Motor neuron (in vitro differentiated cells): Measurements from ENCODE around the gene RPS8. TPM values are rescaled to one million over a fixed set of nuclear protein-coding genes. Genes with fewer than 3 reads are reported as not detected.

ENCODE experiments used
- ATAC-seq, 8 experiments: fragments of 200-7000 bp; cut with Tn5 transposase; replicated peaks in 6 of 8; 2 replicates each; pipeline ENCODE4 v1.8.0; 2021; ENCODE audit warnings: mild to moderate bottlenecking in 8 of 8, moderate library complexity in 8 of 8
- H3K27ac ChIP-seq, 2 donors: fragments of 250-450 bp; sonication (Bioruptor Pico); 2 replicates each; pipeline ENCODE4 v1.9.0; 2021; ENCODE audit warnings: antibody characterized with exemption in 2 of 2, mild to moderate bottlenecking in 2 of 2, moderate library complexity in 1 of 2
- H3K4me1 ChIP-seq, 2 donors: fragments of 250-450 bp; sonication (Bioruptor Pico); replicated peaks in 1 of 2; 2 replicates each; pipeline ENCODE4 v1.6.1; 2021; ENCODE audit warnings: antibody characterized with exemption in 2 of 2, mild to moderate bottlenecking in 2 of 2, moderate library complexity in 1 of 2
- H3K4me3 ChIP-seq, 5 donors: fragments of 250-450 bp; sonication (Bioruptor Pico); 2 replicates each; pipeline ENCODE4 v1.9.0; 2021; ENCODE audit warnings: antibody characterized with exemption in 5 of 5, mild to moderate bottlenecking in 5 of 5, moderate library complexity in 4 of 5
- WGBS, 10 experiments: fragments of 450-650 bp; shearing (Covaris generic); methylation state at CpG; one replicate each; pipeline ENCODE4 v1.0.0; 2022; 5-methylcytosine and 5-hydroxymethylcytosine counted together
- in situ Hi-C, 9 experiments: fragments of 400-800 bp; cut with MboI; loops; one replicate each; pipeline ENCODE4 v1.15.0; 2021; ENCODE audit warnings: low sequenced_read_pairs in 9 of 9, low pct_unique_long_range_greater_than_20kb in 2 of 9; ENCODE audit not compliant: unreplicated experiment in 9 of 9
- total RNA-seq, 8 experiments: library from RNA; unstranded; fragments of 300-600 nt; gene quantifications; 2 replicates each; pipeline versions ENCODE4 v1.2.3 to v1.2.4, GENCODE V29; 2022

The RPS8 gene
- total RNA-seq, 8 experiments from 2014 or later, result 2,114 to 6,000 (median 3,055) TPM

DNA sequence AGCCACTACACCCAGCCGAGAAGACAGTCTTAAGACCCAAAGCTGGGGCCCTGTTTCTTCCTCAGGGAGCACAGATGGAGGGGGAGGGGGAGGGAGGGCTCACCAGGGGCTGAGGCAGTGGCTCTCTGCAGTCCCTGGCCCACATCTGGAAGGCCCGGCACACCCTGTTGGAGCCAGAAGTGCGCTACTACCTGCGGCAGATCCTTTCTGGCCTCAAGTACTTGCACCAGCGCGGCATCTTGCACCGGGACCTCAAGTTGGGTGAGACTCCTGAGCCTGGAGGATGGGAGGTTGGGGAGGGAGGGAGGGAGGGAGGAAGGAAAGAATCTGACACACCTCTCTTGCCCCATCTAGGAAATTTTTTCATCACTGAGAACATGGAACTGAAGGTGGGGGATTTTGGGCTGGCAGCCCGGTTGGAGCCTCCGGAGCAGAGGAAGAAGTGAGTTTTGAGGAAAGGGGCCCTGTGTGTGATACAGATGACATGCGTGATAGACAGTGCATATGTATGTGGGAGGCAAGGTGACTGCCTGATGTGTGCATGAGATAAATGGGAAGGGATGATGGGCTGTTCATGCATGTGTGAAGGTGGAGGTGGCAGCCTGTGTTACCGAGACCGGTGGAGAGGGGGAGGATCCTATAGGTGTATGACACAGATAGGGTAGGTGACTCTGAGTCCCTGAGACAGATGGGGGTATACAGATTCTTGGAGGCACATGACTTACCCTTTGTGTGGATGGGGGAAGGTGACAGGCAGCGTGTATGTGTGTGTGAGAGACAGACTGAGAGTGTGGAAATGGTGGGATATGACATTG is 26.4 kb downstream of the RPS8 start:
- ATAC-seq, result peak in 4 of 8 experiments; percentile 0 to 2 (median 0)
- Histone ChIP-seq H3K4me3 (peak overlapping the region; percentile 53 to 77 (median 63)), H3K4me1 (peaks cover 22 to 25% of the 10 kb centered on the region in 2 donors), H3K27ac (peak overlapping the region; percentile 91 to 92)
- 15 to 70% (median 60%) methylated on average over 1 to 6 of the region's 13 CpGs; no CpG with 5 or more reads in 3 of the 10 experiments for WGBS, 10 experiments
- in situ Hi-C loops, result no loop called here

DNA sequence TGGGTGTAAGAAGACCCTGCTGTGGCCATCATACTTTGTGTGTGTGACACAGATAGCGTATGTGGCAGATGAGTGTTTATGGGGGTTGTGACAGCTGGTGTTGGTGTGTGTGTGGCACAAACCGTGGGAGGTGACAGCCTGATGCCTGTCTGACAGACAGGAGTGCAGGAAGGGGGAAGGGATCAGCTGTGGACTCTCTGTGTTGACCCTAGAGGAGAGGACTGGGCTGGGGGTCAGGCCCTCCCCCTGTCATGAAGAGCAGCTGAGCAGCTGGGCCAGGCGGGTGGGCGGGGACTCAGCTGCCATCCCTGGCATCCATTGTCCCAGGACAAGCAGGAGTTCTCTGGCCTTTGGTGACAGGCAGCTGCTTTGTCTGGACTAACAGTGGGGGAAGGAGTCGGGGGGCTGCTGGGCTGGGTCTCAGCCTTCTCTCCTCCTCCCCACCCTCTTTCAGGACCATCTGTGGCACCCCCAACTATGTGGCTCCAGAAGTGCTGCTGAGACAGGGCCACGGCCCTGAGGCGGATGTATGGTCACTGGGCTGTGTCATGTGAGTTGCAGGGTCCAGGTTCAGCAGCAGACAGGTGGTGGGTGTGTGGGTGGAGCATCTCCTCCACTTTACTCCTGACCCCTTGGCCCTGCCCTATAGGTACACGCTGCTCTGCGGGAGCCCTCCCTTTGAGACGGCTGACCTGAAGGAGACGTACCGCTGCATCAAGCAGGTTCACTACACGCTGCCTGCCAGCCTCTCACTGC is 27.1 kb downstream of the RPS8 start:
- WGBS, 10 experiments, result 0 to 81% (median 27%) methylated on average over 1 to 6 of the region's 13 CpGs; no CpG with 5 or more reads in 2 of the 10 experiments
- in situ Hi-C loops, result no loop called here
- peaks cover 30 to 33% of the 10 kb centered on the region in 2 donors for H3K4me1 ChIP-seq
- H3K27ac ChIP-seq, result peak overlapping the region; percentile 91 to 92
- ATAC-seq, result peak in 4 of 8 experiments; percentile 0 to 9 (median 4)
- peak overlapping the region; percentile 53 to 77 (median 63) for H3K4me3 ChIP-seq

GRCh38 chr1:44803062-44803311 is 27.6 kb downstream of the RPS8 start:
- H3K27ac ChIP-seq, result peak overlapping the region; percentile 91 to 92
- in situ Hi-C loops, result no loop called here
- peaks cover 35 to 38% of the 10 kb centered on the region in 2 donors for H3K4me1 ChIP-seq
- H3K4me3 ChIP-seq, result no peak overlapping the region
- ATAC-seq, result no peak
- WGBS, 10 experiments, result 78 to 100% (median 100%) methylated on average over 1 to 3 of the region's 9 CpGs; no CpG with 5 or more reads in 5 of the 10 experiments

DNA sequence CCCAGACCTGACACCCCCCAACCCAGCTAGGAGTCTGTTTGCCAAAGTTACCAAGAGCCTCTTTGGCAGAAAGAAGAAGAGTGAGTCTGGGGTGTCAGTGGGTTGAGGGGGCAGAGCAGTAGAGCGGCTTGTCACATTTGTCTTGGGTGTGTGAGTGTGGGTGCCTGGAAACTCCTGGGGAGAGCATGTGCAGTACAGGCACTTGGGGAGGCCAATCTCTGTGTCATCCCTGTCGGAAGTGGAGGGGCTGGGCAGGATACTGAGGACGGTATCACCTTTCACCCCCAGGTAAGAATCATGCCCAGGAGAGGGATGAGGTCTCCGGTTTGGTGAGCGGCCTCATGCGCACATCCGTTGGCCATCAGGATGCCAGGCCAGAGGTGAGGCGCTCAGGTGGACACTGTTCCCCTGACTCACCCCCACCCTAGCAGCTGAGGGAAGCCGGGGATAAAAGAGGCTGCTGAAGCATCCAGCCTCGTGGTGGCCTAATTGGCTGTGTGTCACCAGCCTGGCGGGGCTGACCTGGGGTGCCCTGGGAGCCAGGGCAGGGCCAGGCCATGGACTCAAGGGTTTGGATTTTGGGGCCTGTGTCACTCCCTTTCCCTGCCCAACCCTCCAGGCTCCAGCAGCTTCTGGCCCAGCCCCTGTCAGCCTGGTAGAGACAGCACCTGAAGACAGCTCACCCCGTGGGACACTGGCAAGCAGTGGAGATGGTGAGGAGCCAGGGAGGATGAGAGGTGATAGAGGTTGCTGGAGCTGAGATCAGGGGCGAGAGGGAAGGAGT is 28.2 kb downstream of the RPS8 start:
- 88 to 100% (median 100%) methylated on average over 5 to 6 of the region's 13 CpGs; no CpG with 5 or more reads in 7 of the 10 experiments for WGBS, 10 experiments
- in situ Hi-C loops, result no loop called here
- ATAC-seq, result no peak
- peak overlapping the region in 1 of 2 donors; percentile 91 for H3K27ac ChIP-seq
- H3K4me3 ChIP-seq, result no peak overlapping the region
- H3K4me1 ChIP-seq, result peaks cover 39 to 43% of the 10 kb centered on the region in 2 donors

DNA sequence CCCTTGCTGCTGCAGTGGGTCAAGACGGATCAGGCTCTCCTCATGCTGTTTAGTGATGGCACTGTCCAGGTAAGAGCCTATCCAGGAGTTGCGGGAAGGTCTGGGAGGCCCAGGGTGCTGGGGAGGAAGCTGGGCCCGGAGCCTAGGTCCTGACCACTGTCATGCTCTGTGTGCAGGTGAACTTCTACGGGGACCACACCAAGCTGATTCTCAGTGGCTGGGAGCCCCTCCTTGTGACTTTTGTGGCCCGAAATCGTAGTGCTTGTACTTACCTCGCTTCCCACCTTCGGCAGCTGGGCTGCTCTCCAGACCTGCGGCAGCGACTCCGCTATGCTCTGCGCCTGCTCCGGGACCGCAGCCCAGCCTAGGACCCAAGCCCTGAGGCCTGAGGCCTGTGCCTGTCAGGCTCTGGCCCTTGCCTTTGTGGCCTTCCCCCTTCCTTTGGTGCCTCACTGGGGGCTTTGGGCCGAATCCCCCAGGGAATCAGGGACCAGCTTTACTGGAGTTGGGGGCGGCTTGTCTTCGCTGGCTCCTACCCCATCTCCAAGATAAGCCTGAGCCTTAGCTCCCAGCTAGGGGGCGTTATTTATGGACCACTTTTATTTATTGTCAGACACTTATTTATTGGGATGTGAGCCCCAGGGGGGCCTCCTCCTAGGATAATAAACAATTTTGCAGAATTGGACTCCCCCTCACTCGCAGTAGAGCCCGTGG is 30.1 kb downstream of the RPS8 start:
- WGBS, 10 experiments, result 67 to 100% (median 92%) methylated on average over 1 to 11 of the region's 20 CpGs; no CpG with 5 or more reads in 3 of the 10 experiments

DNA sequence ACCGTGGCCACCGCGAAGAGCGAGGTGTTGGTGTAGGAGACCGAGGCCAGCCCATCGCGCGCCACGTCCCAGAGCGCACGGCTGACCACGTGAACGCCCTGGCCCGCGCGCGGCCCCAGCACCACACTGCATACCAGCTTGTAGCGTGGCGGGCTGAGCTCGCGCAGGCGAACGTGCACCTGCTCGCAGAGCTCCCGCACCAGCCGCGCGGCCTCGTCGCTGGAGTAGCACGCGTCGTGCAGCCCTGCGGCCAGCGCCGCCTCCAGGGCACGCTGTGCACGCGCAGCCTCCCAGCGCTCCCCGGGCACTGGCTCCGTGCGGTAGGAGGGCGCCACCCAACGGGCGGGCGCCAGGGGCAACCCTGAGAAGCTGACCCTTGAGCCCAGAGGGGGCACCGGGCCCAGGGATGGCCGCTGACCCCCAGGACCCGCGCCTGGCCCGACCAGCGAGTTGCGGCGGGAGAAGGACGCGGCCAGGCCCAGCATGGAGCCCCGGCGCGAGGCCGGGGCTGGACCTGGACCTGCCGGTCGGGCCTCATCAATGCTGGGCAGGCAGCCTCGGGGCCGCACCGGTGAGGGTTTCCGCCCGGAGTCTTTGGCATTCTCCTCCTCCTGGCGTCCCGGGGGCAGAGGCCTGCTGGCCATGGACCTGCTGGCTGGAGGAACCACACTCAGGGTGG is 30.8 kb downstream of the RPS8 start:
- in situ Hi-C loops, result no loop called here
- Histone ChIP-seq H3K27ac (peak overlapping the region in 1 of 2 donors; percentile 95), H3K4me3 (no peak overlapping the region), H3K4me1 (peaks cover 46 to 50% of the 10 kb centered on the region in 2 donors)
- ATAC-seq, result no peak
- whole genome bisulfite sequencing, 10 experiments, result 95 to 100% (median 100%) methylated on average over 1 to 36 of the region's 70 CpGs; no CpG with 5 or more reads in 6 of the 10 experiments

More for the DNA sequence above, 30.1 kb downstream of the RPS8 start:
- no peak for ATAC-seq
- peaks cover 46 to 50% of the 10 kb centered on the region in 2 donors for H3K4me1 ChIP-seq
- no peak overlapping the region for H3K4me3 ChIP-seq
- H3K27ac ChIP-seq, result no peak overlapping the region
- in situ Hi-C loops, result no loop called here

GRCh38 chr1:44806704-44807363 is 31.5 kb downstream of the RPS8 start, which contains the start of gene DYNLT4:
Gene DYNLT4 (minus strand): TSS chr1:44807351. CDS start chr1:44806668, 683 bp downstream.
- H3K27ac ChIP-seq, result peak within 1 kb of the TSS; percentile 74 to 95
- H3K4me3 ChIP-seq, result peak within 1 kb of the TSS in 1 of 5 donors; percentile 20
- no peak for ATAC-seq
- H3K4me1 ChIP-seq, result peaks cover 44 to 50% of the 10 kb centered on the region in 2 donors
- in situ Hi-C loops, result no loop called here
- 0 to 89% (median 71%) methylated on average over 1 to 7 of the region's 7 CpGs; no CpG with 5 or more reads in 3 of the 10 experiments for WGBS, 10 experiments

GRCh38 chr1:44807364-44808062 is 32.2 kb downstream of the RPS8 start:
- 0 to 35% (median 20%) methylated on average over 1 to 10 of the region's 16 CpGs; no CpG with 5 or more reads in 3 of the 10 experiments for WGBS, 10 experiments
- H3K27ac ChIP-seq, result peak overlapping the region; percentile 74 to 95
- peaks cover 37 to 43% of the 10 kb centered on the region in 2 donors for H3K4me1 ChIP-seq

DNA sequence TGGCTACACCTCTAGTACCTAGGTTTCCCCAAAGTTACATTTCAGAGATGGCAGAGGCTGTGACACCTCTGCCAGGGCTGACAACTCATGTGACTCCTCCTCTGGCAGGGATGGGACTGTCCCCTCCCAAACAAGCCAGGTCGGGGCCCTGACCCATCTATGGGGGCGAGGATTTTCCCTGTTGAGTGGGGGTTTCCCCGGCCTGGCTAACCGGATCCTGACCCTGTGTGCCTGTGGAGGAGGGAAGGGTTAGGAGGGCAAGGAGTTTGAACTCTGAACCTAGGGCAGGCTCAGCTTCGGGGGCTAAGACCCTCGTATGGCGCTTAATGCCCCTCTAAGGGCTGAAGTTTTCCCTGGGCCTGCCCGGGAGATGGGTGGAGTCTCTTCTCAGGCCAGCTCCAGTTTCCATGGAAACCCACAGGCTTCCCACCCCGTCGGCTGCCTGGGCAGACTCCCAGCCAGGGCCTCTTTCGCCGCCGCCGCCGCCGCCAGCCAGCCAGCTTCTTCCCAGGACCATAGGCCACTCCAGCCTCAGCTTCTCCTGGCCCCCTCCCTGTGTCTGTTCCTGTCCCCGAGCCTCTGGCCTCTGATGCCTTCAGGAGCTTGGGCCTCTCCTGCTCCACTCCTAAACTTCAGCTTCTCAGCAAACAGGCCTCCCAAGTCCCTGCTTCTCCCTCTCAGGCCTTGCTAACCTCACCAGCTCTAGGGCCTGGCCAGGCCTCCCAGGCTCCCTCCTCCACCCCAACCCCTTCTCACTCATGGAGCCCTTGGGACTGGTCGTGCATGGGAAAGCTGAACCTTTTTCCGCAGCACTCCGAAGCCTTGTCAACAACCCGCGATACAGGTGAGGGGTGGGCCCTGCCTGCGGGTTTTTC is 33.0 kb downstream of the RPS8 start, which contains the start of gene BTBD19:
BTBD19 (plus strand) TSS at position 461 of the 875 bp plus-strand sequence; CDS start at position 759, 298 bp downstream.
- in situ Hi-C loops, result no loop called here
- Histone ChIP-seq H3K27ac (peak within 1 kb of the TSS; percentile 74 to 95), H3K4me3 (peak within 1 kb of the TSS in 2 of 5 donors; percentile 15 to 20), H3K4me1 (peaks cover 35 to 41% of the 10 kb centered on the region in 2 donors)
- ATAC-seq, result peak; percentile 1 to 66 (median 52)
- 0 to 41% (median 9%) methylated on average over 4 to 17 of the region's 23 CpGs; no CpG with 5 or more reads in 4 of the 10 experiments for WGBS, 10 experiments

More at GRCh38 chr1:44807364-44808062, 32.2 kb downstream of the RPS8 start:
- peak; percentile 20 to 79 (median 74) for ATAC-seq
- in situ Hi-C loops, result no loop called here
- peak overlapping the region in 1 of 5 donors; percentile 20 for H3K4me3 ChIP-seq
